GM23248 (cell line): Measurements from ENCODE around the gene USP31. TPM values are rescaled to one million over a fixed set of nuclear protein-coding genes. Genes with fewer than 3 reads are reported as not detected.

ENCODE experiments used
- DNase-seq: peaks from one replicate; pipeline ENCODE4 v3.0.0-alpha.2; 2015
- H2AFZ ChIP-seq: fragments of 200-600 bp; sonication (generic); 2 replicates; pipeline ENCODE4 v1.6.1; 2016; ENCODE audit warnings: antibody characterized with exemption
- H3F3A ChIP-seq: fragments of 200-600 bp; sonication (generic); 2 replicates; pipeline ENCODE4 v1.6.1; 2016; ENCODE audit warnings: mild to moderate bottlenecking, antibody characterized with exemption, mixed run types; ENCODE audit not compliant: insufficient read depth
- H3K27ac ChIP-seq: fragments of 200-600 bp; sonication (generic); 2 replicates; pipeline ENCODE4 v1.5.1; 2016; ENCODE audit warnings: mild to moderate bottlenecking
- H3K27me3 ChIP-seq: fragments of 200-600 bp; sonication (generic); replicated peaks from 2 replicates; pipeline ENCODE4 v1.6.1; 2016; ENCODE audit warnings: mild to moderate bottlenecking; ENCODE audit not compliant: insufficient read depth
- H3K36me3 ChIP-seq: fragments of 200-600 bp; sonication (generic); 2 replicates; pipeline ENCODE4 v1.6.1; 2016; ENCODE audit warnings: low read depth, mild to moderate bottlenecking
- H3K4me1 ChIP-seq: fragments of 200-600 bp; sonication (generic); 2 replicates; pipeline ENCODE4 v1.6.1; 2016; ENCODE audit warnings: mild to moderate bottlenecking; ENCODE audit not compliant: insufficient read depth
- H3K4me2 ChIP-seq: fragments of 200-600 bp; sonication (generic); one replicate; pipeline ENCODE4 v1.6.1; 2016; ENCODE audit warnings: mild to moderate bottlenecking; ENCODE audit not compliant: unreplicated experiment
- H3K4me3 ChIP-seq: fragments of 200-600 bp; sonication (generic); 2 replicates; pipeline ENCODE4 v1.5.1; 2016; ENCODE audit warnings: mild to moderate bottlenecking
- H3K79me2 ChIP-seq: fragments of 200-600 bp; sonication (generic); 2 replicates; pipeline ENCODE4 v1.6.1; 2016; ENCODE audit warnings: mild to moderate bottlenecking; ENCODE audit not compliant: insufficient read depth
- H3K9ac ChIP-seq: fragments of 200-600 bp; sonication (generic); 2 replicates; pipeline ENCODE4 v1.6.1; 2016; ENCODE audit warnings: mild to moderate bottlenecking
- H3K9me2 ChIP-seq: fragments of 200-600 bp; sonication (generic); 2 replicates; pipeline ENCODE4 v1.6.1; 2016; ENCODE audit warnings: mixed run types, mild to moderate bottlenecking, moderate library complexity; ENCODE audit not compliant: insufficient read depth
- H3K9me3 ChIP-seq: fragments of 200-600 bp; sonication (generic); one replicate; pipeline ENCODE4 v1.6.1; 2017; ENCODE audit warnings: low read depth
- H4K20me1 ChIP-seq: fragments of 200-600 bp; sonication (generic); 2 replicates; pipeline ENCODE4 v1.6.0; 2016; ENCODE audit not compliant: insufficient read depth
- EZH2 ChIP-seq: fragments of 200-600 bp; sonication (generic); IDR thresholded peaks from 2 replicates; pipeline ENCODE4 v1.6.1; 2018; ENCODE audit warnings: antibody characterized with exemption, mild to moderate bottlenecking; ENCODE audit not compliant: insufficient read depth, poor library complexity, severe bottlenecking
- EZH2phosphoT487 ChIP-seq: fragments of 200-600 bp; sonication (generic); IDR thresholded peaks from 2 replicates; pipeline ENCODE4 v1.6.1; 2018; ENCODE audit warnings: antibody characterized with exemption, moderate library complexity, mild to moderate bottlenecking, low read depth; ENCODE audit not compliant: insufficient read depth
- WGBS, 2 experiments: methylation state at CpG; one replicate each; pipeline ENCODE4 v1.1.6; 2015 to 2017; ENCODE audit warnings: low lambda C conversion rate in 2 of 2, low coverage in 1 of 2; ENCODE audit errors: missing lambda C conversion rate in 2 of 2; 5-methylcytosine and 5-hydroxymethylcytosine counted together
- in situ Hi-C: fragments of 300-500 bp; cut with MboI; formaldehyde crosslinking; loops from 2 replicates; pipeline ENCODE4 v1.15.0; 2020
- polyA plus RNA-seq: library from polyadenylated mRNA; unstranded; fragments of >200 nt; fragmentation: Nextera tagmentation; extraction: Ambion mirVana; gene quantifications from 2 replicates; pipeline ENCODE4 v1.2.1, GENCODE V29; 2016
- total RNA-seq: library from RNA; depleted of rRNA; stranded (reverse); fragments of >200 nt; shearing (Covaris generic); gene quantifications from 2 replicates; pipeline ENCODE4 v1.2.3, GENCODE V29; 2014

USP31 gene
- total and polyA plus RNA-seq, 2 experiments from 2014 or later: 0.88 to 6.6 TPM

DNA sequence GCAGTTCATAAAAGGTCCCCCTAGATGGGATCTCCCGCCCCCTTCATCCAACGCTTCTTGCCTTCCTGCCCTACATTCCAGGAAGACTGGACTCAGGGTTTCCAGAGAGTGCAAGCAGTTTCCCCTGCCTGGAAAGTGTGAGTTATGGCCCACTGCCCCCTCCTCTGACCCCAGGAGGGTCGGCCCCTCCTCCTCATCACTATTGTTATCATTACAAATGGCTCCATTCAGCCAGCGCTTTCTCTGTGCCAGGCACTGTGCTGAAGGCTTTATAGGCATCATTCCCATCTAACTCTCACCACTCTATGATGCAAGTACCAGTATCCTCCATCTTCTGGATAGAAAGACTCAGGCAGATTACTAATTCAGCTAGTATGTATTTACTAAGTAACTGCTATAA lies 90.7 kb downstream of the USP31 start:
- H3K79me2 ChIP-seq: no peaks in the 10 kb centered on the region
- DNase-seq: peak; percentile 4
- H4K20me1 ChIP-seq: no peaks in the 10 kb centered on the region
- H3K27ac ChIP-seq: no peak overlapping the region
- 31% methylated on average over 4 of the region's 4 CpGs for WGBS, 2 experiments
- H2AFZ ChIP-seq: no peak overlapping the region
- no peaks in the 10 kb centered on the region for H3K9me3 ChIP-seq
- H3K9ac ChIP-seq: no peak overlapping the region
- H3K36me3 ChIP-seq: no peaks in the 10 kb centered on the region
- H3K4me1 ChIP-seq: no peaks in the 10 kb centered on the region
- TF ChIP-seq EZH2 (no peak), EZH2phosphoT487 (no peak)
- no peak overlapping the region for H3K4me3 ChIP-seq
- peaks cover 4% of the 10 kb centered on the region; the same call in 1 of the 2 replicates for H3K27me3 ChIP-seq
- no peaks in the 10 kb centered on the region for H3K9me2 ChIP-seq
- no peaks in the 10 kb centered on the region for H3F3A ChIP-seq
- in situ Hi-C loops: no loop called here
- no peak overlapping the region for H3K4me2 ChIP-seq

DNA sequence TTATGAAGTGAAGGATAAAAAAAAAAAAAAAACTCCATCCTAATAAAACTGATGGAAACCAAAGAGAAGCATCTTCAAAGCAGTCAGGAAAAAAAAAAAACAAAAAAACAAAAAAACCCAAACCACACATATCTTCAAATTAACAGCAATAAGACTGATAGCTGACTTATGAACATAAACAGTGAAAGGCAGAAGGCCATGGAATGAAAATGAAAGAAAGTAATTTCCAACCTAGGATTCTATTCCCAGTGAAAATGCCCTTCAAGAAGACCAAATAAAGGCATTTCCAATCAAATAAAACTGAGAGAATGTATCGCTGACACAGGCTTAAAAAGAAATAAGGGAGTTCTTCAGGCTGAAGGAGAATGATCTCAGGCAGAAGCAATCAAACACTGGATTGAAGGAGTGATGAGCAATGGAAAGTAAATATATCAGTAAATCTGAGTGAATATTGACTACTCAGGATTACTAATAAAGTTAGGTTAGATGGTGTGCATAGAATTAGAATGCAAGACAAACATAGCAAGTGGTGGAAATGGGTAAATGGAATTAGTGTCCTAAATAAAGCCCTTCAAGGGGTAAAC lies 92.1 kb downstream of the USP31 start:
- Histone ChIP-seq H3K4me3 (no peak overlapping the region), H3K27ac (no peak overlapping the region), H3K9me2 (no peaks in the 10 kb centered on the region), H3K27me3 (peaks cover 4% of the 10 kb centered on the region; the same call in 1 of the 2 replicates), H3F3A (no peaks in the 10 kb centered on the region), H3K9me3 (no peaks in the 10 kb centered on the region), H3K9ac (no peak overlapping the region), H3K4me1 (no peaks in the 10 kb centered on the region), H3K4me2 (no peak overlapping the region), H2AFZ (no peak overlapping the region), H3K36me3 (no peaks in the 10 kb centered on the region), H3K79me2 (no peaks in the 10 kb centered on the region), H4K20me1 (no peaks in the 10 kb centered on the region)
- 38 to 40% methylated on average over 1 of the region's 1 CpG for WGBS, 2 experiments
- TF ChIP-seq EZH2phosphoT487: no peak
- TF ChIP-seq EZH2: no peak
- DNase-seq: no peak
- in situ Hi-C loops: no loop called here

DNA sequence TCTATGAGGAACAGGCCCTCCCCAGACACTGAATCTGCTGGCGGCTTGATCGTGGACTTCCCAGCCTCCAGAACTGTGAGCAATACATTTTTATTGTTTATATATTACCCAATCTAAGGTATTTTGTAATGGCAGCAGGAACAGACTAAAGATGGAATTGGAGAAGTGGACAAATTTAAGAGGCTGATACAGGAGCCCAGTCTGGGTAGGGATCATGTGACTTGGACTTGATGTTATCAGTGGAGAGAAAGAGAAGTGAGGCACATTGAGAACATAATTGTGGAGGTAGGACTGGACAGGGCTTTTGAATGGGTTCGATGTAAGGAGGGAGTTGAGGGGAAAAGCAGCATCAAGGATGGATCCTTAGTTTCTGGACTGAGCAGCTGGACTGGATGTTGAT lies 93.8 kb downstream of the USP31 start:
- no peaks in the 10 kb centered on the region for H3K79me2 ChIP-seq

DNA sequence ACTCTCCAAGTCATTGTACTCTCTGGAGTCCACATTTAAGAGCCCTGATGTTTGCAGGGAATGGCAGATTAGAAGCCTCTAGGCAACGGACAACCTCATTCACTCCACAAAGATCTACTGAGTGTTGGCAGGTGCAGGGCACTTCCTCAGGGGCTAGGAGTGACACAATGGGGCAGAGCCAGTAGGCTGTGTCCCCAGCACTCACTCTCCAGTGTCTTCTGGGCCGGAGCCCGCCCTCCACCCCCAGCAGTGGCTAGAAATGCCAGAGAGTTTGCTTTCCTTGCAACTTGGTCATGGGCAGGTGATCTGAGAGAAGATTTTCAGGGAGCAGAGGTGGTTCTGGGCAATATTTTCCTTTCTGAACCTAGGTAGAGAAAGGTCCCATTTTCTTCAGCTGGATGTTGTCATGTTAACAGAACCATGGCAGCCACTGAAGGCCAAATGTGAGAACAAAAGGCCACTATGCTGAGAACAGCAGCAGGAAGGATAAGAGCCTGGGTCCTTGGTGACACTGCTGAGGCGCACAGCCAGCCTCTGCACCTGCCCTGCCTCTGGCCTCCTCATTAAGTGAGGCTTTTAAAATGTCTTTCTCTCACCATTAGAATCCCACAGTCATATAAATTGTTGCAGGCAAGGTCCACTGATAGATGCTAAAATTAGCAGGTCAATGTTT lies 96.2 kb downstream of the USP31 start:
- H3K4me2 ChIP-seq: no peak overlapping the region
- no peaks in the 10 kb centered on the region for H4K20me1 ChIP-seq
- no peaks in the 10 kb centered on the region for H3K9me2 ChIP-seq
- H3F3A ChIP-seq: no peaks in the 10 kb centered on the region
- 39 to 41% methylated on average over 4 of the region's 4 CpGs for WGBS, 2 experiments
- in situ Hi-C loops: no loop called here
- H3K36me3 ChIP-seq: no peaks in the 10 kb centered on the region
- H3K79me2 ChIP-seq: no peaks in the 10 kb centered on the region
- no peak overlapping the region for H3K9ac ChIP-seq
- peaks cover 4% of the 10 kb centered on the region; the same call in 1 of the 2 replicates for H3K27me3 ChIP-seq
- DNase-seq: no peak
- no peak for TF ChIP-seq EZH2
- no peak for TF ChIP-seq EZH2phosphoT487
- H3K4me1 ChIP-seq: no peaks in the 10 kb centered on the region
- no peak overlapping the region for H2AFZ ChIP-seq
- no peak overlapping the region for H3K27ac ChIP-seq
- H3K9me3 ChIP-seq: no peaks in the 10 kb centered on the region
- no peak overlapping the region for H3K4me3 ChIP-seq

More for the DNA sequence above, 93.8 kb downstream of the USP31 start:
- 46 to 51% methylated on average over 3 of the region's 3 CpGs for WGBS, 2 experiments
- Histone ChIP-seq H3K9me3 (no peaks in the 10 kb centered on the region), H3K4me3 (no peak overlapping the region), H2AFZ (no peak overlapping the region), H3K27me3 (peaks cover 4% of the 10 kb centered on the region; the same call in 1 of the 2 replicates), H3K4me2 (no peak overlapping the region), H3F3A (no peaks in the 10 kb centered on the region), H3K9ac (no peak overlapping the region), H3K36me3 (no peaks in the 10 kb centered on the region), H3K9me2 (no peaks in the 10 kb centered on the region), H3K4me1 (no peaks in the 10 kb centered on the region), H3K27ac (no peak overlapping the region), H4K20me1 (no peaks in the 10 kb centered on the region)
- DNase-seq: no peak
- TF ChIP-seq EZH2phosphoT487 (no peak), EZH2 (no peak)
- in situ Hi-C loops: no loop called here
